Measurements from ENCODE around the gene KCNV2. TPM values are rescaled to one million over a fixed set of nuclear protein-coding genes. Genes with fewer than 3 reads are reported as not detected.

The KCNV2 gene
- total RNA-seq, 1 donor from 2014 or later = not detected

GRCh38 chr9:2777454-2777853 is 60.1 kb downstream of the KCNV2 start:
- H3K4me3 ChIP-seq = no peak overlapping the region
- no peak overlapping the region for H3K4me2 ChIP-seq
- Mint-ChIP-seq H3K4me1 (no peaks in the 10 kb centered on the region), H3K9me3 (peaks cover 45% of the 10 kb centered on the region), H3K36me3 (peaks cover 80% of the 10 kb centered on the region), H3K4me3 (no peak overlapping the region), H3K27me3 (ENCODE audit: insufficient read depth, low read depth) (no peaks in the 10 kb centered on the region), H3K27ac (no peak overlapping the region)
- no peak for DNase-seq (ENCODE audit: low spot score)
- no peaks in the 10 kb centered on the region for H3F3A ChIP-seq (ENCODE audit: low read depth)
- no peak overlapping the region for H3K9ac ChIP-seq
- H2AFZ ChIP-seq (replicated peaks) = no peak overlapping the region
- H3K27ac ChIP-seq = no peak overlapping the region
- H3K79me2 ChIP-seq (ENCODE audit: low read depth) = peaks cover 24% of the 10 kb centered on the region
- H3K4me1 ChIP-seq = no peaks in the 10 kb centered on the region
- H3K9me3 ChIP-seq (ENCODE audit: low read depth) = peaks cover 16% of the 10 kb centered on the region
- no peaks in the 10 kb centered on the region for H4K20me1 ChIP-seq (ENCODE audit: low read depth)
- TF ChIP-seq, protein P1, sequence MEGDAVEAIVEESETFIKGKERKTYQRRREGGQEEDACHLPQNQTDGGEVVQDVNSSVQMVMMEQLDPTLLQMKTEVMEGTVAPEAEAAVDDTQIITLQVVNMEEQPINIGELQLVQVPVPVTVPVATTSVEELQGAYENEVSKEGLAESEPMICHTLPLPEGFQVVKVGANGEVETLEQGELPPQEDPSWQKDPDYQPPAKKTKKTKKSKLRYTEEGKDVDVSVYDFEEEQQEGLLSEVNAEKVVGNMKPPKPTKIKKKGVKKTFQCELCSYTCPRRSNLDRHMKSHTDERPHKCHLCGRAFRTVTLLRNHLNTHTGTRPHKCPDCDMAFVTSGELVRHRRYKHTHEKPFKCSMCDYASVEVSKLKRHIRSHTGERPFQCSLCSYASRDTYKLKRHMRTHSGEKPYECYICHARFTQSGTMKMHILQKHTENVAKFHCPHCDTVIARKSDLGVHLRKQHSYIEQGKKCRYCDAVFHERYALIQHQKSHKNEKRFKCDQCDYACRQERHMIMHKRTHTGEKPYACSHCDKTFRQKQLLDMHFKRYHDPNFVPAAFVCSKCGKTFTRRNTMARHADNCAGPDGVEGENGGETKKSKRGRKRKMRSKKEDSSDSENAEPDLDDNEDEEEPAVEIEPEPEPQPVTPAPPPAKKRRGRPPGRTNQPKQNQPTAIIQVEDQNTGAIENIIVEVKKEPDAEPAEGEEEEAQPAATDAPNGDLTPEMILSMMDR (IDR thresholded peaks at IDR 0.05) = no peak
- TF ChIP-seq EZH2phosphoT487 (IDR thresholded peaks at IDR 0.05) (no peak), EZH2 (IDR thresholded peaks at IDR 0.05) (no peak)
- peaks cover 37% of the 10 kb centered on the region for H3K36me3 ChIP-seq
- H3K27me3 ChIP-seq = no peaks in the 10 kb centered on the region

DNA sequence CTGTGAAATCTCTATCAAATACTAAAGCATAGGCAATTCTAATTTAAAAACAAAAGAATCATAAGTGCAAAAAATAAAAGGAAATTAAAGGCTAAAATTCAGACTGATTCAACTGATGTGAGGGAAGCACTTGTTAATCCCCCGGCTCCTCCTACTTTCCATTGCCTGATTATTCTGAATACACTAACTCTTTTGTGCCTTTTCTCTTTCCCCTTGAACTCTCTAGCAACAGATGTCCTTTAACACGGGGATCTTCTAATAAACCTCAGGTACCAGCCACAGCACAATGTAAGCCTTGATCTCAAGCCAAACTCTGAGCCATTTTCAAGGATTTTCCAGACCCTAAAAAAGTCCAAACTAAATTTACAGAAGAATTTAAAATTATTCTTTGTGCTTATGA is 61.5 kb downstream of the KCNV2 start:
- Mint-ChIP-seq H3K36me3 (peaks cover 75% of the 10 kb centered on the region), H3K9me3 (peaks cover 39% of the 10 kb centered on the region), H3K4me1 (no peaks in the 10 kb centered on the region), H3K27ac (no peak overlapping the region), H3K27me3 (ENCODE audit: insufficient read depth, low read depth) (no peaks in the 10 kb centered on the region), H3K4me3 (no peak overlapping the region)
- no peaks in the 10 kb centered on the region for H3K4me1 ChIP-seq
- H3K4me2 ChIP-seq = no peak overlapping the region
- TF ChIP-seq, protein P1 (IDR thresholded peaks at IDR 0.05) = no peak
- TF ChIP-seq EZH2 (IDR thresholded peaks at IDR 0.05) = no peak
- no peak for TF ChIP-seq EZH2phosphoT487 (IDR thresholded peaks at IDR 0.05)
- no peak overlapping the region for H3K4me3 ChIP-seq
- no peak overlapping the region for H3K27ac ChIP-seq
- no peak overlapping the region for H3K9ac ChIP-seq
- no peak overlapping the region for H2AFZ ChIP-seq (replicated peaks)
- peaks cover 16% of the 10 kb centered on the region for H3K9me3 ChIP-seq (ENCODE audit: low read depth)
- H3F3A ChIP-seq (ENCODE audit: low read depth) = no peaks in the 10 kb centered on the region
- DNase-seq (ENCODE audit: low spot score) = no peak
- peaks cover 37% of the 10 kb centered on the region for H3K36me3 ChIP-seq
- H3K79me2 ChIP-seq (ENCODE audit: low read depth) = peaks cover 24% of the 10 kb centered on the region
- H4K20me1 ChIP-seq (ENCODE audit: low read depth) = no peaks in the 10 kb centered on the region
- no peaks in the 10 kb centered on the region for H3K27me3 ChIP-seq

Other genes with a start within 250 kb of the KCNV2 start
- gene VLDLR, start 95.7 kb upstream of the KCNV2 start, total RNA-seq (ENCODE audit: low replicate concordance) = 16.2 and 16.4 TPM in 2 replicates
- 38.7 and 58.0 TPM in 2 replicates for gene PUM3, start 126.6 kb downstream of the KCNV2 start, total RNA-seq (ENCODE audit: low replicate concordance)